Renal cortical epithelial cell (primary cell): Measurements from ENCODE around the gene SCAPER. TPM values are rescaled to one million over a fixed set of nuclear protein-coding genes. Genes with fewer than 3 reads are reported as not detected.

ENCODE experiments used
- DNase-seq: peaks from one replicate; pipeline ENCODE4 v3.0.0-alpha.2; 2011; ENCODE audit warnings: low read depth
- total RNA-seq: library from RNA; depleted of rRNA; stranded (reverse); fragments of >200 nt; gene quantifications from 2 replicates; pipeline ENCODE4 v1.2.3, GENCODE V29; 2014

Gene SCAPER
- total RNA-seq, 1 donor from 2014 or later, result 11.7 TPM

- no peak for DNase-seq
These were observed 544.7 kb downstream of the SCAPER start for GRCh38 chr15:76360416-76360815.

GRCh38 chr15:76359152-76359551, 546.0 kb downstream of the SCAPER start:
- DNase-seq, result no peak

DNA sequence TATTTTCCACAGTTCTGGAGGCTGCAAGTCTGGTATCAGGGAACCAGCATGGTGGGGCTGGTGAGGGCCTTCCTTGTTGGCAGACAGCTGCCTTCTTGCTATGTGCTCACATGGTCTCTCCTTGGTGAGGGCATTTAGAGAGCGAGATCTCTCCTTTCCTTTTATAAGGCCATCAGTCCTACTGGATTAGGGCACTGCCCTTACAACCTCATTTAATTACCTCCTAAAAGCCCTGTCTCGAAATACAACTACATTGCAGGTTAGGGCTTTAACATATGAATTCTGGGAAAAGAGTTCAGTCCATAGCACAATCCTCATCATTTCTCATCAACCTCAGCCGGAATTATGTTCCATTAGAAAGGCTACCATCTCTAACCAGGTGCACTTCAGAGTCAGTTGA, 546.7 kb downstream of the SCAPER start:
- no peak for DNase-seq

DNA sequence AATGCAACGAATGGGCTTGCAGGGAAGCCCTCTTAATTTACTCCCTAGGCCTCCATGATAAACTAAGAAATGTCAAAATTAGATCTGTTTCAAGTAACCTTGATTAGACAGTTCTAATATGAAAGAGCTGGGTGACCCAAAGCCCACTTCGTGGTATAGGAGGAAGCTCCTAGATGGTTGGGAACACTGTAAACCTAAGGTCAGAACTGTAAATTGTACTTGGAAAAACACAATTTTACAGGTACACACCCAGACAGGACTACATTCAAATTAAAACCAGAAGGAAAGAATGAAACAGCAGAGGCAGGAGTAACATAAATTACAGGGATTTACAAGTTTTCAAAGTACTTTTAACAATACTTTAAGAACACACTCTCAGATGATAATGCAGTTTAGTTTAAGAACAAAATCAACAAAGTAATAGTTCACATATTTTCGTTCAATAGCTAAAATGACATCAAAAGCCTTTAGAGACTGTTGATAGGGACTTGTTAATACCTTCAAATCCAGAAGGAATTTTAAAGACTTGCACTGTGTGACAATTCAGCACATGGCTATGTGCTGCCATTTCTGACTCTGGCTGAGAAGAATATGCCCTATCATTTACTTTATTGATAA, 550.2 kb downstream of the SCAPER start:
- no peak for DNase-seq

DNA sequence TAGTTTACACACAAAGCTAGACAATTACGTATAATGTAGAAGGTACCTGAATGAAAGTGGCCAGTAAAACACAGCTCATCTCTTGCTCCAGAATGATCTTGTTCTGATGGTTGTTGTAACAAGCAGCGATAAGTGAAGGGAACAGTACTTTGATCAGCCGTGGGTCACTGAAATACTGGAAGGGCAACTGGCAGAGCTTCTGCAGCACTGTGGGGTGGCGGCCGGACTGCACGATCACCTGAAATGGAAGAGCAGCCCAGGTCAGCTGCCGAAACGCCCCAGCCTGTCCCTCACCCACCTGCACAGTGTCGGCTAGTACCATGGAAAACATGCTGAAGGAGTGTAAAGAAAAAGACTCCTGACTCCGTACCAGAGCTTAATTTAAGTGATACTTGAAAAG, 551.2 kb downstream of the SCAPER start:
- no peak for DNase-seq

DNA sequence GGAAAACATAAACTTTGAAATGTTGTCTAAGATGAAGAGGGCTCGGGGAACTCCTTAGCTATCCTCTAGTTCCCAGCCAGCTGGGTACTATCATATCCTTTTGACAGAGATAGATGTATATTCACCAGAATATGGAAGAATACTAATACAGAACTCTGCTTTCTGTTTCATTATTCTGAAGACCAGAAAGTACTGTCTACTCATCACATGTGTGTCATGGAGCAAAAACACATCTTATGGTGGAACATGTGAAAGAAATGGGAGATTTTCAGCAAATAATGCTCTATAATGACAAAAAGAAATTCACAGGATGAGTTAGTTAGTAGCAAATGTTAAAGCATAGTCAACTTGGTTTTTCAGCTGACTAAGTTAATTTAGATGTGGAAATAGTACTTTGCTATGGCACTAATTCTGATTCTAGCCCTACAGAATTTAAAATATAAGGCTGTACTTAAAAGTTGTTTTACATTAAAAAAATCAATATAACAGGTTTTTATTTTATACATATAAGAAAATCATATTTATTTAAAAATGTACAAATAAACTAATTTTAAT, 552.0 kb downstream of the SCAPER start:
- no peak for DNase-seq

GRCh38 chr15:76349301-76350070, 555.7 kb downstream of the SCAPER start:
- peak; percentile 9 for DNase-seq

- no peak for DNase-seq
These were observed 557.6 kb downstream of the SCAPER start for GRCh38 chr15:76347482-76348055.

DNA sequence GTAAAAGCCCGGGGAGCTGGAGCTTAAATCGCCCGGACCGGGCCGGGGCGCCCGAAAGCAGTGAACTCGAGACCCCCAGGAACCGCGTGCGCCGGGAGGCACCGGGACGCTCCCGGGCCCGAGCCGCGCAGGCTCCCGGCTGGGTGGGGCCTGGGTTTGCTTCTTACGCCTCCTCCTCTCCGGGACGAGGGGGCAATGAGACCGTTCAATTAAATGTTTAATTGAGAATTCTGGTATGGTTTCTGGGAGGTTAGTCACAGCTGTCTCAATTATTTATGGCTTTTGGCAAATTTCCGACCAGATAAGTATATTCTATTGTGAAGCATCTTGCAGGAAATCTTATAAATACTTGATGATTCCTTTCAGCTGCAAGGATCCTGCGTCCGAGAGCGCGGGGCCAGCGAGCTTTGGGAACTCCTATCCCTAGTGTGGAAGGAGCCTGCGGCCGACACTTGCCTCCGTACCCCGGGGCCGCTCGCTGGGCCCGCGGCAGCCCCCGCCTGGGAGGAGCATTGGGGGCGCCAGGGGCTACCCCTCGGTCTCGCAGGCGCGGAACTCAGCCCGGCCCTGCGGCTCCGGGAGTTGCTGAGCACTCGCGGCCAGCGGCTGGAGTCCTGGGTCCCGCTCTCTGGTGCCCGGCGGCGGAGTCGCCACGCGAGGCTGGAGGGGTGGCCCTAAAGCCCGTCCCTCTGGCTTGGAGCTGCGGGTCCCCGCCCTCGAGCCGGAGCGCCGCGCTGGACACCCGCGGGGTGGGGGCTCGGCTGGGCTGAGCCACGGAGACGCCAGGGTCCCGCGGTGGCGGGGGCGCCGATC, 558.3 kb downstream of the SCAPER start:
- peak; percentile 10 for DNase-seq

DNA sequence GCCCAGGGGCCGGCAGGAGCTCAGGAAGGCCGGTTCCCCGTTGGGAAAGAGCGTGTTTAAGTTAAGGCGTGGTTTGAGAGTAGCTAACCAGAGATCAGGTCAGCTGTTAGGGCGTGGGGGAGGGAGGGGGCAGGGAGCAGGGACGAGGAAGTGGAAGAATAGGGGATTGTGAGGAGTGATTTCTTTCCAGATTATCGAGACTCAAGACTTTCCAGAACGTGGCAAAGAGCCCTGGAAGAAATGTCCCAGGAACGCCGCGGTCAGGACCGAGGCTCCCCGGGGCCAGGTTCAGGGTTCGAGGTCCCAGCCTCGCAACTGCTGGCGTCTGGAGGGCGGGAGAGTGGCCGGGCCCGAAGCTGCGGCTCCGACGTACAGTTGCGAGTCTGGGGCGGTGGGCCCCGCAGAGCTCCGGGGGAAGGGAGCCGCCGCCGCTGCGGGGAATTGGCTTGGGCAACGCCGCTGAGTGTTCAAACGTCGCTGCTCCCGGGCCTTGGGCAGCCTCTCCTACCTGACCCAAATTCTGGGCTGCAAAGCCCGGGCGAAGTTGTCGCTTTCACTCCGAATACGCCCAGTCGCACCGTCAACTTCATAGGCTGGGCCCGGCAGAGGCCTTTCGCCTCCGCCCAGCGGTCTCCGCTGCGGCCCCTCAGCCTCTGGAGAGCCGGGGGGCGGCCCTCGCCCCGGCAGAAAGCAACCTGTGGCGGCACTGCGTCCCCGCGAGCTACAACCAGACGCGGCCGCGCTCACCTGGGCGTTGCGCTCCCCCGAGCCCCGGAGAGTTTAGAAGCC, 559.1 kb downstream of the SCAPER start:
- no peak for DNase-seq

DNA sequence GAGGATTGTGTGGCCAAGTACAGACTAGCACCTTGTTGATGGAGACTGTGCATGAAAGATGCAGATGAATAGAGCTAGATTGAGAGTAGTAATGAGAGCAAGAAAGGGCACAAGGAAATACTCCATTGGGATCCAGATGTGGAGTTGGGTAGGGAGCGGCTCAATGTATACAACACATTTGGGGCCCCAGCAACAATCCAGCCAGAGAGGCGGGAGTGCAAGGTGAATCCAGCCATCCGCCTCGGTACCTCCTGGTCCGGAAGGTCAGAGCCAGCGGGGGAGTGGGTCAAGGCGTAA, 559.6 kb downstream of the SCAPER start:
- no peak for DNase-seq

DNA sequence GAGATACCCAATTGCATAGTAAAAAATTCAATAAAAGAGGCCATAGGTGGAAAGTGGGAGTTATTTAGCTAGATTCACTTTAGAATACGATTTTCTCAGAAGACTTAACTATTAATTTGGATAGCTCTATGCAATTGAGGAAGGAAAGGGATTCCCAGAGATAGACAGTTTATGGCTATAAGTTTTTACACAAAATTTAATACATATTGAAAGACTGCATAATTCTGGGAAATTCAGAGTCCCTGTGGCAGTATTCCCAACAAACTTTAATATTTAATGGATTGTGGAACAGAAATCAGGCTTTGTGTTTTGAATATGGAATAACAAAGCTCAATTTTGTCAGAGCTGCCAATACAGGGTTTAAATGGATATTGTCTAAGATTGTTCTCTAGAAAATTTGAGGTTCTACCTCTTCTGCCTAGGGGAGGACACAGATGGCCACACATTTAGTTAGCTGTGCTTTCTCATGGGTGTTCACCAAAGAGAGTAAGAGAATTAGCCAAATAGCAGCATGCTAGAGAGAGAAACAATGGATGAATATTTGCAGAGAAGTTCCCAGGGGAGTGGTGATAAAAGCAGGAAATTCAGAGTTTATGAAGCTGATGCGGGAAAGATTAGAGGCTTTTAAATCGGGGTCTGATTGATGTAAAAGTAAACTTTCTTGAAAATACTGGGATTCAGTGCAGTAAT, 560.1 kb downstream of the SCAPER start:
- no peak for DNase-seq

DNA sequence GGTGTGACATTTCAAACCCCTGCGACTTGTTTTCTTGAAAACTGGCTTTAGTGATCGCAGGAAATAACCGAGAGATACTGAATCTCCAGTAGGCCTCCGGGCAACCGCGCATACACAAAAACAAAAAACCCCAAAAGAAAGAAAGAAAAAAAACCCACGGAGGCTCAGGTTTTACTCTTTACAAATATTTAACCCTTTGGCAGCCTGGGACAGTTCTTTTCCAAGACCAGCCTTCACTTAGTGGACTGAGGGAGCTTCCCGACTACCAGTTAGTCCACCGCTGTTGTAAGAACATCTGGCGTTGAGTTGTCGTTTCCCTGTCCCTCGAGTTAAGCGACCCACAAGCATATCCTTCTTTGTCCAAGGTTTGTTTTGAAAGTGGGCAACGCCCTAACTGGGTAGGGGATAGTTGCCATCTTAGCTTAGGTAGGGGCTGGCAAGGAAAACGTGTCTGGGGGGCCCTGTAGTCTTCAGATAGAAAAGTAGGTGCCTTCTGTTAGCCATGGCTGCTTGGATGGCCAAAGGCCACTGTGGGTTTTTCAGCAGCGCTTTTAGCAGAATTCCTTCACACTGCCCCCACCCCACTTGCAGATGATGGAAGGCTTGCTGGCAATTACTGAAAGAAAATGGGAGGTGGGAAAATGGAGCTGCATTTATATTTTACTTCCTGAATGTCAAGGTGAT, 561.7 kb downstream of the SCAPER start:
- no peak for DNase-seq

GRCh38 chr15:76342382-76343201, 562.5 kb downstream of the SCAPER start:
- no peak for DNase-seq

GRCh38 chr15:76342058-76342381, 563.1 kb downstream of the SCAPER start:
- DNase-seq, result no peak

DNA sequence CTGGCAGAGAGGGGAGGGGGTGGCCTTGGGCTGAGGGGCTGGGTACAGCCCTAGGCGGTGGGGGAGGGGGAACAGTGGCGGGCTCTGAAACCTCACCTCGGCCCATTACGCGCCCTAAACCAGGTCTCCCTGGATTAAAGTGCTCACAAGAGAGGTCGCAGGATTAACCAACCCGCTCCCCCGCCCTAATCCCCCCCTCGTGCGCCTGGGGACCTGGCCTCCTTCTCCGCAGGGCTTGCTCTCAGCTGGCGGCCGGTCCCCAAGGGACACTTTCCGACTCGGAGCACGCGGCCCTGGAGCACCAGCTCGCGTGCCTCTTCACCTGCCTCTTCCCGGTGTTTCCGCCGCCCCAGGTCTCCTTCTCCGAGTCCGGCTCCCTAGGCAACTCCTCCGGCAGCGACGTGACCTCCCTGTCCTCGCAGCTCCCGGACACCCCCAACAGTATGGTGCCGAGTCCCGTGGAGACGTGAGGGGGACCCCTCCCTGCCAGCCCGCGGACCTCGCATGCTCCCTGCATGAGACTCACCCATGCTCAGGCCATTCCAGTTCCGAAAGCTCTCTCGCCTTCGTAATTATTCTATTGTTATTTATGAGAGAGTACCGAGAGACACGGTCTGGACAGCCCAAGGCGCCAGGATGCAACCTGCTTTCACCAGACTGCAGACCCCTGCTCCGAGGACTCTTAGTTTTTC, 563.6 kb downstream of the SCAPER start:
- no peak for DNase-seq

GRCh38 chr15:76340803-76341365, 564.3 kb downstream of the SCAPER start:
- no peak for DNase-seq

DNA sequence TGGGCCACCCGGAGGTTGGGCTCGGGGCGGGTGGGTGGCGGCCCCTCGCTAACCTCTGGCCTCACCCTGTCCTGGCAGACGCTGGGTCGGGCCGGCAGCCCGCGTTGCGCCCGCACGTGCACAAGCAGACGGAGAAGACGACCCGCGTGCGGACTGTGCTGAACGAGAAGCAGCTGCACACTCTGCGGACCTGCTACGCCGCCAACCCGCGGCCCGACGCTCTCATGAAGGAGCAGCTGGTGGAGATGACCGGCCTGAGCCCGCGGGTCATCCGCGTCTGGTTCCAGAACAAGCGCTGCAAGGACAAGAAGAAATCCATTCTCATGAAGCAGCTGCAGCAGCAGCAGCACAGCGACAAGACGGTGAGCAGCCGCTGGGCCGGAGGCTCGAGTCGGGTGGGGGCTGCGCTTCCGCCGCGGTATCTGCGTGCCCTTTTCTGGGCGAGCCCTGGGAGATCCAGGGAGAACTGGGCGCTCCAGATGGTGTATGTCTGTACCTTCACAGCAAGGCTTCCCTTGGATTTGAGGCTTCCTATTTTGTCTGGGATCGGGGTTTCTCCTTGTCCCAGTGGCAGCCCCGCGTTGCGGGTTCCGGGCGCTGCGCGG, 564.8 kb downstream of the SCAPER start:
- no peak for DNase-seq
